GM13976 (cell line): ENCODE measurements around the gene CDK5.
A peak's percentile ranks its signal among the peaks of the same experiment; 100 is the strongest.

Source experiments
- DNase-seq: peaks from one replicate; pipeline ENCODE4 v3.0.0; 2012; ENCODE audit warnings: low spot score
- in situ Hi-C: fragments of 300-500 bp; cut with MboI; formaldehyde crosslinking; loops from one replicate; pipeline ENCODE4 v1.12.0; 2022; ENCODE audit warnings: low sequenced_read_pairs, mixed read lengths, inconsistent platforms; ENCODE audit not compliant: unreplicated experiment
- TF ChIP-seq, protein P1 (sequence below): IDR thresholded peaks from 2 replicates; pipeline ENCODE4 v1.5.1; 2012; ENCODE audit warnings: borderline replicate concordance, mild to moderate bottlenecking; ENCODE audit not compliant: insufficient read depth; ENCODE audit errors: extremely low read depth, missing control alignments, control extremely low read depth

The CDK5 gene

DNA sequence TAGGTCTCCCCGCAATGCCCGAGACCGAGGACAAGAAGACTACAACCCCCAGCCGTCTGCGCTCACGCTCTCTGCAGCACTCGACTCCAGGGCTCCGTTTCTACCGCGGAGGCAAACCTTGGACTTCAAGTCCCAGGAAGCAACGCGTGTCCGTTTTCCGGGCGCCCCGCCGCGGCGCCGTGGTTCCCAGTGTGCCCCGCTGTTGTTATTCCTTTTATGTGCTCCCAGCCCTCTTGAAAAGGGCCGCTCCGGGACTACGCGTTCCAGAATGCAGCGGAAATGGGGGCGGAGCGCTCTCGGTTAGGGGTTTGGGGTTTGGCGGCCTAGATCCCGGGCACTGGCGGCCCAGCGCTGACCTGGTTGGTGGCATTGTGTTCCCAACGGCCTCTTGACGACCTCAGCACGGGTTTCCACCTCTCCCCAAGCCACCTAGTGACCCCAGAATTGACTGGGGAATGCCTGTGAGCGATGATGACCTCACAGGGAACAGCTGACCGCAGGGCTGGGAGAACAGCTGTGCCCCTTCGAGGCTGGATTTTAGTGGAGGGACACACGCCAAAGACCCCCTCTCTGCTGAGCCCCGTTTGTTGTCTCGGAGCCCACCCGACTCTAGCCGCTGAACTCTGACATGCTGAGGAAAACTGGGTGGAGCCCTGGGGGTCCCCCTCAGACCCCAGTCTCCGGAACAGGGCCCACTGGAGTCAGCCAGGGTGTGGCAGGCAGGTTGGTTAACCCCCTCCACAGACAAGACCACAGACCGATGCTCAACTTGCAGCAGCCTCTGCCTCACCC is 488 bp upstream of the CDK5 start:
- in situ Hi-C loops = no loop called here
- DNase-seq = peak; percentile 100
- TF ChIP-seq, protein P1, sequence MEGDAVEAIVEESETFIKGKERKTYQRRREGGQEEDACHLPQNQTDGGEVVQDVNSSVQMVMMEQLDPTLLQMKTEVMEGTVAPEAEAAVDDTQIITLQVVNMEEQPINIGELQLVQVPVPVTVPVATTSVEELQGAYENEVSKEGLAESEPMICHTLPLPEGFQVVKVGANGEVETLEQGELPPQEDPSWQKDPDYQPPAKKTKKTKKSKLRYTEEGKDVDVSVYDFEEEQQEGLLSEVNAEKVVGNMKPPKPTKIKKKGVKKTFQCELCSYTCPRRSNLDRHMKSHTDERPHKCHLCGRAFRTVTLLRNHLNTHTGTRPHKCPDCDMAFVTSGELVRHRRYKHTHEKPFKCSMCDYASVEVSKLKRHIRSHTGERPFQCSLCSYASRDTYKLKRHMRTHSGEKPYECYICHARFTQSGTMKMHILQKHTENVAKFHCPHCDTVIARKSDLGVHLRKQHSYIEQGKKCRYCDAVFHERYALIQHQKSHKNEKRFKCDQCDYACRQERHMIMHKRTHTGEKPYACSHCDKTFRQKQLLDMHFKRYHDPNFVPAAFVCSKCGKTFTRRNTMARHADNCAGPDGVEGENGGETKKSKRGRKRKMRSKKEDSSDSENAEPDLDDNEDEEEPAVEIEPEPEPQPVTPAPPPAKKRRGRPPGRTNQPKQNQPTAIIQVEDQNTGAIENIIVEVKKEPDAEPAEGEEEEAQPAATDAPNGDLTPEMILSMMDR = no peak

DNA sequence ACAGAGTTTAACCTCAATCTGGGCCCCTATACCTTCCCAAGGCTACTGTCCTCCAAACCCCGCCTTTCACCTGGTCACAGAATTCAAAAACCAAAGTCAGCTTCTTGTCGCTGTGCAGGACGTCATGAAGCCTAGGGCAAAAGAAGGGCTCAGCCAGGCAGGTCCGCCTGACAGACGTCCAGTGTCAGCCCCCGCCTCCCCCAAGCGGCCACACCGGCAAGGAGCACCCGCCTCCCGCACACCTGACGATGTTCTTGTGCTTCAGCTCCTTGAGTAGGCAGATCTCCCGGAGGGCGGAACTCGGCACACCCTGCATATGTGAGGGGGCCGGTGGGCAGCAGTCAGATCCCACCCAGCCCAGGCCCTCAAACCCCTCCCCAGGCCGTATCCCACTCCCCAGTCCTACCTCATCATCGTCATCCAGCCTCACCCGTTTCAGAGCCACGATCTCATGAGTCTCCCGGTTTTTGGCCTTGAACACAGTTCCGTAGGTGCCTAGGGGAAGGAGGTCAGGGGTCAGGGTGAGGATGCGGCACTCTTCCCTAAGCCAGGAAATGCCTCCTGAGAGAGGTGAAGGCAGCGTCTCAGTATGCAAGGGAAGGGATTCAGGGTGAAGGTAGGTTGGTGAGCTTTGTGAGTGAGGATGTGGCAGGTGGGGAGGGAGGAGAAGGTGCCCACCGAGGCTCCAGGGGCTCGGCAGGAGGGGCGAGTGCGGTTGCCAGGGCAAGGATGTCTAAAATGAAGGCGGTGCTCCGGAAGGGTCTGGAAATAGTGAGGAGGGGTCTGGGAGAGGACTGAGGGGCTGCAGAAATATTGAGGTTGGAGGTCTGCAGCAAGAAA is 811 bp downstream of the CDK5 start:
- in situ Hi-C loops = no loop called here

DNA sequence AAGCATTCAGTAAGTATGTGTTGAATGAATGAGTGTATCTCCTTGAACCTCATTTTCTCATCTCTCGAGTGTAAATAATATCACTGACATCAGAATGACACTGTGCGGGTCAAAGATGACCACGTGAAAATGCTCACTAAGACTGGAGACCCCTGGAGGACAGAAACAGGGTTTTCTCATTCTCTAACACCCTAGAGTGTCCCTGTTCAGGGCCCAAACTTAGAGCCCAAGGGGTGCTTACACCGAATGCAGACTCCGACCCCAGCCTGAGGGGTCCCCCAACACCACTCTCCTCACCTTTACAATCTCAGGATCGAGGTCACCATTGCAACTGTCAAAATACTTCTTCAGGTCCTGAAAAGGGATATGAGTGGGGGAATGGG is 1.4 kb downstream of the CDK5 start:
- in situ Hi-C loops = no loop called here
- TF ChIP-seq, protein P1 = no peak
- no peak for DNase-seq

More for the DNA sequence above, 811 bp downstream of the CDK5 start:
- TF ChIP-seq, protein P1 = no peak
- DNase-seq = no peak

DNA sequence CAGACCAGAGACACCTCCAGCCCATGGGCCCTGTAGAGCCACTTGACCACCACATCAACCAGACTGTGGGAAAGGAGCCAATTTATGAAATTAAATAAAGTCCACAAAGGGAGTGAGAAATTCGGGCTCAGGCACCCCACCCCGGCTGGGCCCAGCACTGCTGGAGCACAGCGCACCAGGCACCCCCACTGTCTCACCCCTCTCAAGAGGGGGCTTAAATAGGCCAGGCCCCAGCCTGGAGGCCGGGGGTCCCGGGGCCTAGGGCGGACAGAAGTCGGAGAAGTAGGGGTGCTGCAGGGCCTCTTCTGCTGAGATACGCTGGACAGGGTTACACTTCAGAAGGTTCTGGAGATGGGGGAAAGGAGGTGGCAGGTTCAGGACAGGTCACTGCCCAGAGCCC is 3.9 kb downstream of the CDK5 start:
- in situ Hi-C loops = no loop called here
- no peak for DNase-seq
- TF ChIP-seq, protein P1 = no peak

DNA sequence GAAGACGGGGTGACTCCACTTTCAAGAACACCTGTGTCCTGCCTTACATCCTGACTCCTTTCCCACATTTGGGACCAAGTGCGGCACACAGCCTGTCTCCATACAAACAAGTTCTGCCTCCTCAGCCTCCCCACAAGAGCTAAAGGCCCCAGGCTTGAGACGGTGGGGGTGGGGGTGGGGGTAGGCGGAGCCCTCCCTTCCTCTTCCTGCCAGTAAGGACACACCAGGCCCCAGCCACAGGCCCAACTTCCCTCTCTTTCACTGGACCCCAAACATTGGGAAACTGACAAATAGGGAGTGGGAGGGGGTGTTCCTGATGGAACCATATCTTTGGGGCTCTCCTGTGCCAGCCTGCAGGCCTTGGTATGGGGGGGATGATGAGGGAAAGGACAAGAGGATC is 4.6 kb downstream of the CDK5 start:
- DNase-seq = no peak
- in situ Hi-C loops = no loop called here
- TF ChIP-seq, protein P1 = no peak

DNA sequence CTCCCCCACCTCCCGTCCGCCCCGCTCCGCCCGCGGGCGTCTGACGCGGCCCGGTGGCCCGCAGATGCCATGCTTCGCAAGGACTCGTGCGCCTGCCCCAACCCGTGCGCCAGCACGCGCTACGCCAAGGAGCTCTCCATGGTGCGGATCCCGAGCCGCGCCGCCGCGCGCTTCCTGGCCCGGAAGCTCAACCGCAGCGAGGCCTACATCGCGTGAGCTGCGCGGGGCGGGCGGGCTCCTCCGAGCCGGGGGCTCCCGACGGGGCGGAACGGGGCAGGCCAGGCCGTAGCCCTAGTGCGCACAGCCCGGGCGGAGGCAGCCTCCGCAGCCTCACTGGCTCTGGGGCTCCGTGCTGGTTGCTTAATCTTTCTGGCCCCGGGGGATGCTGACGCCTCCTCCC is 6.6 kb downstream of the CDK5 start:
- TF ChIP-seq, protein P1 = no peak
- no peak for DNase-seq
- in situ Hi-C loops = no loop called here
